Stromal cell of bone marrow (primary cell): ENCODE measurements around the gene LSM2.

Experiments used
- DNase-seq: peaks from one replicate; pipeline ENCODE4 v3.0.0-alpha.2; 2012; ENCODE audit warnings: low read depth

LSM2 gene

DNA sequence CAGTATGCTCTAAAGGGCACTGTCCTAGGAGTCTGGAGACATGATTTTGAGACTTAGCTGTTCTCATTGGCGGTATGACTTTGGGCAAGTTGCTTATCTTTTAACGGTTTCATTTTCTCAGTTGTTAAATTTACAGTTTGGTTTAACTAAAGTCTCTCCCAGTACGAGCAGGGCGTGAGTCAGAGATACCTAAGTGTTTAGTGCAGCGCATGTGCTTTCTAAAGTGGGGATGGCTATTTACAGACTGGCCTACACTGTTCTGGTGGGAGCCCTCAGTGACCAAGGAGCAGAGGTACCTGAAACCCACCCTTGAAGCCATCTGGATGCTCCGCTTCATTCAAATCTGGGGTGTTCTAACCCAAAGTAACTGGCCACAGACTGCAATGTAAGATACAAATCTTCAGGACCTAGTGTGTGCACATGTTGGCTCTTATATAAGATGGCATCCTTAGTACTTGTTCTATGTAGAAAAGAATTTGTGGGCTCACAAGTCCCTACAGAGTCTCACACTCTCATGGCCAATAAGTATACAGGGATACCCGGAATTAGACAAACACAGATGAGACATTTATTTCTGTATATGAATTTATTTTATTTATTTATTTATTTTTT, 56.2 kb downstream of the LSM2 start:
- no peak for DNase-seq

DNA sequence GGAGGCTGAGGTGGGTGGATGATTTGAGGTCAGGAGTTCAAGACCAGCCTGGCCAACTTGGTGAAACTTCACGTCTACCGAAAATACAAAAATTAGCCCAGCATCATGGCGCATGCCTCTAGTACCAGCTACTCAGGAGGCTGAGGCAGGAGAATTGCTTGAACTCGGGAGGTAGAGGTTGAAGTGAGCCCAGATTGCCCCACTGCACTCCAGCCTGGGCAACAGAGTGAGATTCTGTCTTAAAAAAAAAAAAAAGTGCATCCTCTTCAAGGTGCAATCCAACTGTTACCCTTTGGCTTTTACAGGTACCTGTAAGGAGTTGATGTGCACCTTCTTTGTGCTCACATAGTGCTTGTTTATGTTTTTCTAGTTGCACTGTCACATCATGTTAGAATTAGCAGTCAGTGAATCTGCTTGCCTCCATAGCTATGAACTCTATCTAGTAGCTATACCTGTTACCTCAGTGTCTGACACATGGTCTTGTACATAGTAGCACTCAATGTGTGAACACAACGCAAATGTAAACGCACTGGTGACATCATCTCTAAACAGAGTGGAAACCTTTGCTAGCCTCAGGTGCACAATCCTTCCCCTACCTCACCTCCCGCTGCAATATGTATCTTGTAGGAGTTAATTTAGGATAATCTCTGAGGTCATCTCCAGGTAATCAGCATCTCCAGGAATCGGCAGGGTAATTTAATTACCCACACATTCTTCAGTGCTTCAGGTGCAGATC, 57.3 kb downstream of the LSM2 start:
- DNase-seq: no peak
